NOMO-1 treated with dmso at 0.1 percent for 144 hours (cell line): ENCODE measurements around the gene TNP1.

Source experiments
- DNase-seq: peaks from one replicate; lab custom pipeline; 2025; ENCODE audit not compliant: unreplicated experiment; lab: John Stamatoyannopoulos, UW

TNP1 gene

DNA sequence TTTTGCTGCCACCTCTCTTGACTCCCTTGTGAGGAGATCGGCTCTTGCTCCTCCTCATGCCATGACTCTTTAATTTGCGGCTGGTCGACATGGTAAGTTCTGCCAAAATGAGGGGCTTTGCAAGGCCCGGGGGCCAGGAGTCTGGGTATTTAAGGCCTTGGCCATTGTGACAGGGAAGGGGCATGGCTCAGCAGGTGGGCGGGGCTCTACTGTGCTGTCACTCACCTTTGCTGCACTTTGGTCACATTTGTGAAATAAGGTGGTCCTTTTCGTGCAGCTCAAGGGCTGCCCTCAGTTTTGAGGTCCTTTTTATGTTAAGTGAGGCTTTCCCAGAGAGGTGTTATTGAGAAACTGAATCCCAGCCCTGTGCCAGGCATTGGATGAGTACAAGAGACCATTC, at the start of gene TNP1:
Gene TNP1, minus strand, starts transcription at position 121 of the 400 bp plus-strand sequence. Its CDS starts 30 bp downstream, at position 91.
- DNase-seq, result no peak

DNA sequence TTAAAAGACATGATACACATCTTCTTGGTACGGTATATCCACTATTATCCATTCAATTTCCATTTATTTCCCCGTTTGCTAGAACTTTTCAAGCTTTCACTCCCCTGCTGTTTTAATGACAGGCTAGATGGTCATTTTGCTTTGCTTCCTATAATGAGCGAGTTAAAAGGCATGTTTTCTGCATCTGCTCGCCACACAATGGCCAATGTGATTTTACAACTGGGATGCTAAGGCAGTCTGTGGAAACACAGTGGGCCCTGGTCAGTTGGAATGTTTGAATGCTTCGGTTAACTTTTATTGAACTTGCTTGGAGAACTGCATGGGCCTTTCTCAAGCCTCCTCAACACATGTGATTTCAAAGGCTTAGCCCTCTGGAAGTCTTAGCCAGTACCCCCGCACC, 48.4 kb upstream of the TNP1 start:
- DNase-seq, result no peak

DNA sequence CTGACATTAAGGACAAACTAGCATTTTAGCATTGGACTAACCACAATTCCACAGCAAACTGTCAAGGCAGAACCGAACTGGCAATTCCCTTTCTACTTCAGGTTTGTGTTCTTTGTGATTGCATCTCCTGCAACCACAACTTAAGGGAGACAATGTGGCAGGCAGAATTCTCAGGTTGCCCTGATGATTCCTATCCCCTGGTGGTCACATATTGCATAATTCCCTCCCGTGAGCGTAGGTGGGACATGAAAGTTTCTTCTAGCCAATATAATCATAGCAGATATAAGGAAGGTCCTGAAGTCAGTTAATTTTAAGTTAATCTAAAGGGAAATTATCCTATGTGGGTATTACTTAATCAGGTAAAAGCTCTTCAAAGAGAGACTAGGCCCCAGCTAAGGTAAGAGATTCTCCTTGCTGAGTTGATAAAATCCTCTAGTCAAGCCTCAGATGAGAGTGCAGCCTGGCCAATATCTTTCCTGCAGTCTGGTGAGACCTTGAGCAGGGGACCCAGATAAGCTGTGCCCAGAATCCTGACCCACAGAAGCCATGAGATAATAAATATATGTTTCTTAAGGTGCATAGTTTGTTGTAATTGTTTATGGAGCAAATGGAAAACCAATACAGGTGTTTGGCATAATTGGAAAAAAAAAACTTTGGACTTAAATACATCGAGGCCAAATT, 45.9 kb upstream of the TNP1 start:
- no peak for DNase-seq

GRCh38 chr2:216904974-216905373, 45.1 kb upstream of the TNP1 start:
- no peak for DNase-seq

DNA sequence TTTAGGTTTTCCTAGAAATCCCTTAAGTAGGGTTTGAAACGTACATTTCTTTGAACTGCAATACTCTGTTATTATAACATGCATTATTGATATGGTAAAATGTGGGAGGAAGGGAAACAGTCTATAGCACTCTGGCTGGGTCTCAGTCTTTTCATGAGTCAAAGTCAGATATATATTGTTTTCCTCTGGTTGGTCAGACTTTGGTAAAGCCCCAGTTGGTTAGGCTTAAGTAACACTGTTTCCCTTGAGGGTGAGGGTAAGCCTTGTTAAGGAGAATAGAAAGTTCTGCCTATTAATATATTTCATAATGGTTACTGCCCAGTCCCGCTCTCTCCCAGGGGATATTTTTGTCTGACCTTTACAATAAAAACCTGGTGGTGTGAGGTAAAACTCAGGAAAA, 44.7 kb upstream of the TNP1 start:
- DNase-seq, result no peak

DNA sequence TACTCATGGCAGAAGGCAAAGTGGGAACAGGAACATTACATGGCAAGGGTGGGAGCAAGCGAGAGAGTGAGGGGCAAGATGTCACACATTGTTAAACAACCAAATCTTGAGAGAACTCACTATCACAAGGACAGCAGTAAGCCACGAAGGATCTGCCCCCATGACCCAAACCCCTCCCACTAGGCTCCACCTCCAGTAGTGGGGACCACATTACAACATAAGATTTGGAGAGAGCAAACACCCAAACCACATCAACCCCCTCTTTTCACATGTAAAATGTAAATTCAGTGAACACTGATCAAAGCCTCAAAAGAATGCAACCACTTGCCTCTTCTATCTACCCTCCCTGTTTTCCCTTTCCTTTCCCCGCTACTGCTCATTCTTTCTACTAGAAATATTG, 43.6 kb upstream of the TNP1 start:
- DNase-seq, result no peak

GRCh38 chr2:216901273-216901672, 41.4 kb upstream of the TNP1 start:
- no peak for DNase-seq

- no peak for DNase-seq
Observed at GRCh38 chr2:216900406-216900805, 40.5 kb upstream of the TNP1 start.

DNA sequence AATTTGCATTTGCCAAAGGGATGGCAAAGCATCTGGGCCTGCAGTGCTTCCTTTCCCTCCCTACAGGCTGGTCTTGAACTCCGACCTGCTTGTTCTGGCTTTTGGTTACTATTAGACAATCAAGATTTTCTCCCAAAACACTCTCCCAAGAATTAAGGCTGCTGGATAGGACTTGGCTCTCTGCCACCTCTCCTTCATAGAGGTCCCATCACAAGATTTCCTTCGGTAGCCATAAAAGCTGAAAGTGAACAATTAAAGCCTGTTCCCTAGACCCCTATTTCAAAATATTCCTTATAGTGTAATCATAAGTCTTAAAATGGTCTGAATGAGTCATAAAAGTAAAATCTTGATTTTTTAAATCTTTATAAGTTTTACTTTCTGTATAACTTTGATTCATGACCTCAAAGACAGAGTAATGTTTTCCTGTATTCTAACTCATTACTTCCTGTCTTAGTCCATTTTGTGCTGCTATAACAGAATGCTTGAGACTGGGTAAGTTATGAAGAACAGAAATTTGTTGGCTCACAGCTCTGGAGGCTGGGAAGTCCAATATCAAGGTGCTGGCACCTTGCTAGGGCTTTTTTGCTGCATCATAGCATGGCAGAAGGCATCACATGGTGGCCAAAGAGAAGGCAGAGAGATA, 37.8 kb upstream of the TNP1 start:
- no peak for DNase-seq

GRCh38 chr2:216890138-216890537, 30.3 kb upstream of the TNP1 start:
- DNase-seq, result no peak

DNA sequence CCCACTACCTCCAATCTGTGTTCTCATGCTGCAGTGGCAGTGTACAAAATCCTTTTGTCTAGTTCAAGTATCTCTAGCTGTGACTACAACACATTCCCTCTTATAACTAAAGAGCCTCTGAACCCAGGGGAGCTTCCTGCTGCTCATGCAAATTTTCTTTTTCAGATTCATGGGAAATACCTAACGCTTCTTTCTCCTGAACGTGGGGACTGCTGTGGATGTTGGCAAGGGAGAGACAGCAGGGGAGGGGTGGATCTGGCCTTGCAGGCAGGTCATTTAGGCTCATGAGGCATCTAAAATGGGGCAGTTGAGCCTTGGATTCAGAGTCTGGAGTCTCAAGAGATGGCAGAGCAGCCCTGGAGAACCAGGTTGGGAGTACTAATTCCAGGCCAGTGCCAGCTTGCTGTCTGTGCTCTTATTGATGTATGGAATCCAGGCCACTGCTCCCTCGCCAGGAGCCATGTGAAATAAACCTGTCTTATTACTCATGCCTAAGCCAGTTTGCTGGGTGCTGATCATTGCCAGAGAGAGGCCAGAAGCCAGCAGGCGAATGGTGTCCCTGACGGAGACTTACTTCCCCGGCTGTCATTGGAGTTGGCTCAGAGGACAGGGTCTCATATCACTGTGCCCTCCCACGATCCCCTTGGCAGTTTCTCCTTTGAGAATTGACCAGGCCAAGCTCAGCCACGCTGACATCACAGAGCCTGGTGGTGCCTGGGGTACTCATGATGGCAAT, 29.2 kb upstream of the TNP1 start:
- no peak for DNase-seq

DNA sequence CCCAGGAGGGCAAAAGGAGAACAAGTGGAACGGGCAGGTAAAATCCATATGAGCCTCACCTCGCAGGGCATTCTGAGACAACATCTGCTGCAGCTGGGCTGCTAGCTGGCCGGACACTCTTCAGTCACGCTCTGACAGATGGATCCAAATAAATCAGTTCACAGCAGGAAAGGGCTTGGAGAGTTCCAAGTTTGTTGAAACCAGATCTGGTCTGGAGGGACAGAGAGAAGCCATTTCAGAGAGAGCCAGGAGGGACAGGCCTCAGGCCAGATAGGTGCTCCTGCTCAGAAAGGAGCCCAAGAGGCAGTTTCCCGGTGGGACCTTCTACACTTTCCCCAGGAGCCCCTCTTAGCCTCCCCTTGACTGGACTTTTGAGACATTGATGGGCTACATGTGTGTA, 28.2 kb upstream of the TNP1 start:
- no peak for DNase-seq

GRCh38 chr2:216887138-216887537, 27.3 kb upstream of the TNP1 start:
- no peak for DNase-seq

DNA sequence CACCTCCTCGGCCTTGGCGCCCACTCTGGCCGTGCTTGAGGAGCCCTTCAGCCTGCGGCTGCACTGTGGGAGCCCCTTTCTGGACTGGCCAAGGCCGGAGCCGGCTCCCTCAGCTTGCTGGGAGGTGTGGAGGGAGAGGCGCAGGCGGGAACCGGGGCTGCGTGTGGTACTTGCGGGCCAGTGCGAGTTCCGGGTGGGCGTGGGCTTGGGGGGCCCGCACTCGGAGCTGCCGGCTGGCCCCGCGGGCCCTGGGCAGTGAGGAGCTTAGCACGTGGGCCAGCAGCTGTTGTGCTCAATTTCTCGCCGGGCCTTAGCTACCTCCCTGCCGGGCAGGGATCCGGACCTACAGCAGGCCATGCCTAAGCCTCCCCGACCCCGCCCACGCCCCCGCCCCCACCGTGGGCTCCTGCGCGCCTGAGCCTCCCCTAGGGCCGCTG, 25.3 kb upstream of the TNP1 start:
- no peak for DNase-seq

DNA sequence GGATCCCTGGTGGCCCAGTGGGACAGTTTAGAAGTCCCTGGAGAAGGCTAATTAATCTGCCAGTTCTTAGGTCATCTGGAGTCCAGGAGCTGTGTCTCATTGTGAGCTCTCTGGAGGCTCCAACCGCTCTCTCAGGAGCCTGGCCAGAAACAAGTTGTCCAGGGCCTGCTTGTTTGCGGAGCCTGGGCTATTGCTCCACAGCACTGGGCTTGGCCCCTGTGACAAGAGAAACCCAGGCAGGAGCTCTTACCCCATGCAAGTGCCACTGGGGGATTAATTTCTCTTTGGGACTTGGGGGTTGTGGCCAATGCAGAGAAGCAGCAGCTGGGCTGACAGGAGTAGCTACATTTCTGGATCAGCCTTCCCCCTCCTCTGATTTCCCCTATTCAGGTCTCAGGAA, 24.5 kb upstream of the TNP1 start:
- DNase-seq, result no peak

- DNase-seq, result no peak
Observed at GRCh38 chr2:216882876-216883275, 23.0 kb upstream of the TNP1 start.

- DNase-seq, result no peak
Observed at GRCh38 chr2:216881411-216881810, 21.5 kb upstream of the TNP1 start.

DNA sequence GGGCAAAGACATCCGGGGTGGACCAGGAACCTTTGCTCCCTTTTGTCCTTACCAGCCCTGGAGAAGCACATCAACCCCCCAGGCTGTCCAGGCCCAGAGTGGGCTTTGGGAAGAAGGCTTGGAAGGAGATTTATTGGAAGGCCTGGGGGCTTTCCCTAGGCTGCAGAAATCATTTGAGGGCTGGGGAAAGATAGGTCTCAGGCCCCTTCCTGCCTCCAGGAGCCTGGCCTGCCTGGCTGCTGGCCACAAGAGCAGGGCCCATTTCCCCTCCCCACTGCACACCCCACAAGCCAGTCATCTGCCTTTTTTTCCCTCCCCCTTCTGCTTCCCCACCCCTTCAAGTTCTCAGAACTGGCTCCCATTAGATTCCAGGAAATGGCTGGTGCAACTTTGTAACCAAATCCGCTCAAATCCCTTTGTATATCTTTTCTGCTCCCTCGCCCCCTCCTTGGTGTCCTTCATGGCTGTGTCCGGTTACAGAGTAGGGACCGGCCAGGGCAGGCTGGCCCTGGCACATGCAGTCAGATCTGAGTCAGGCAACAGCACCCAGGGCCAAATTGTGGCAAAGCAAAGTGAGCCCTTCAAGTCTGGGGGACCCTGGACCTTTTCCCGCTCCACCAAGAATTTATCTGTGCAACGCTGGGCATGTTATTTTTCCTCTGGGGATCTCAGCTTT, 20.8 kb upstream of the TNP1 start:
- no peak for DNase-seq

- DNase-seq, result no peak
Observed at GRCh38 chr2:216879727-216880508, 20.1 kb upstream of the TNP1 start.

DNA sequence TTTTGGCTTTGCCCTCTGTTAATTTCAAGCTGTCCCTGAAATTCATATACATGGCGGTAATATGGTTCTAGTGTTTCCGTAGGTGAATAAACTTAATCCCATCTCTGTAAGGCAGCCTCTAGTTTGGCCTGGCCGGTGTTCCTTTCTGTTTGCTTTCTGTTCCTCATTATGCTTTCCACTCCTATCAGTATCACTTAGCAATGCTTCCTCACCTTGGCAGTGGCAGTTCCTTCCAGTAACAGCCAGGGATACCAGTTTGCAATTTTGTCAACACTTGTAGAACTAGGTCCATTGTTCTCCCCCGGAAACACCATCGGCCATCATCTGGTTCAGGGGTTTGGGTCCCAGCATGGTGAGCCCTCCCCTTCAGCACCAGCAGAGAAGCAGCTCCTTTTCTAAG, 18.2 kb upstream of the TNP1 start:
- DNase-seq, result peak; percentile 0

- DNase-seq, result no peak
Observed at GRCh38 chr2:216877085-216877484, 17.2 kb upstream of the TNP1 start.
